Keratinocyte (primary cell): ENCODE results near the gene LPAR5. TPM values are rescaled to one million over a fixed set of nuclear protein-coding genes. Genes with fewer than 3 reads are reported as not detected.
A peak's percentile ranks its signal among the peaks of the same experiment; 100 is the strongest.

Source experiments
- DNase-seq: peaks from one replicate; pipeline ENCODE4 v3.0.0-alpha.2; 2011; ENCODE audit warnings: low read depth, missing footprints, low spot score
- FAIRE-seq: peaks from 2 replicates; lab custom pipeline; 2011; peaks lifted over from hg19 to GRCh38; lab: Jason Lieb, UNC
- H2AFZ ChIP-seq: 2 replicates; pipeline ENCODE4 v1.6.0; 2012; ENCODE audit warnings: low read length, control low read depth, inconsistent platforms; ENCODE audit not compliant: control insufficient read depth
- H3K27ac ChIP-seq: 2 replicates; pipeline ENCODE4 v1.5.1; 2011; ENCODE audit warnings: low read length; ENCODE audit not compliant: control insufficient read depth, insufficient read depth
- H3K27me3 ChIP-seq: 3 replicates; pipeline ENCODE4 v1.6.0; 2011; ENCODE audit warnings: low read length; ENCODE audit not compliant: control insufficient read depth, insufficient read depth; ENCODE audit errors: extremely low read depth
- H3K36me3 ChIP-seq, 2 experiments: 2 replicates in 1 of 2; 3 replicates in 1 of 2; pipeline ENCODE4 v1.5.1; 2011; ENCODE audit warnings: low read length in 2 of 2, mild to moderate bottlenecking in 1 of 2; ENCODE audit not compliant: control insufficient read depth in 2 of 2, insufficient read depth in 2 of 2; ENCODE audit errors: extremely low read depth in 1 of 2
- H3K4me1 ChIP-seq: 3 replicates; pipeline ENCODE4 v1.5.1; 2011; ENCODE audit warnings: low read length; ENCODE audit not compliant: control insufficient read depth, insufficient read depth; ENCODE audit errors: extremely low read depth
- H3K4me2 ChIP-seq: 3 replicates; pipeline ENCODE4 v1.6.0; 2011; ENCODE audit warnings: low read depth, low read length; ENCODE audit not compliant: control insufficient read depth, insufficient read depth; ENCODE audit errors: extremely low read depth
- H3K4me3 ChIP-seq, 3 experiments: fragments of 200-600 bp in 1 of 3; sonication (generic) in 1 of 3; 2 replicates in 2 of 3; 3 replicates in 1 of 3; pipeline ENCODE4 v1.5.1; 2011 to 2016; ENCODE audit warnings: low read length in 3 of 3, mild to moderate bottlenecking in 3 of 3, control low read depth in 2 of 3, inconsistent platforms in 1 of 3, low read depth in 1 of 3, mixed read lengths in 1 of 3, mixed run types in 1 of 3, moderate library complexity in 1 of 3; ENCODE audit not compliant: control insufficient read depth in 2 of 3, insufficient read depth in 2 of 3; ENCODE audit errors: extremely low read depth in 1 of 3
- H3K79me2 ChIP-seq: 2 replicates; pipeline ENCODE4 v1.6.0; 2012; ENCODE audit warnings: low read length; ENCODE audit not compliant: control insufficient read depth, insufficient read depth
- H3K9ac ChIP-seq: 3 replicates; pipeline ENCODE4 v1.6.0; 2011; ENCODE audit warnings: low read length; ENCODE audit not compliant: control insufficient read depth, insufficient read depth; ENCODE audit errors: extremely low read depth
- H3K9me1 ChIP-seq: 3 replicates; pipeline ENCODE4 v1.6.0; 2011; ENCODE audit warnings: low read length; ENCODE audit not compliant: control insufficient read depth, insufficient read depth; ENCODE audit errors: extremely low read depth
- H3K9me3 ChIP-seq: 2 replicates; pipeline ENCODE4 v1.5.1; 2012; ENCODE audit warnings: low read depth, low read length; ENCODE audit not compliant: control insufficient read depth
- H4K20me1 ChIP-seq: 3 replicates; pipeline ENCODE4 v1.6.0; 2011; ENCODE audit warnings: low read length; ENCODE audit not compliant: control insufficient read depth, insufficient read depth; ENCODE audit errors: extremely low read depth
- EZH2 ChIP-seq: IDR thresholded peaks from one replicate; pipeline ENCODE4 v1.6.1; 2012; ENCODE audit warnings: inconsistent platforms, mild to moderate bottlenecking, low read length, moderate library complexity
- dilution Hi-C: fragments of 300-500 bp; cut with MboI; formaldehyde crosslinking; loops from one replicate; pipeline ENCODE4 v1.7.0; 2020; ENCODE audit warnings: low sequenced_read_pairs; ENCODE audit not compliant: extremely low pct_ligation_motif_present
- polyA plus RNA-seq, 5 experiments: library from polyadenylated mRNA; depleted of rRNA in 3 of 5; stranded (reverse) in 3 of 5; stranded (forward) in 1 of 5; unstranded in 1 of 5; fragments of >200 nt; gene quantifications; 1 replicate in 1 of 5; 2 replicates in 3 of 5; 3 replicates in 1 of 5; pipeline versions ENCODE4 v1.2.1 to v1.2.3, GENCODE V29; 2011 to 2012; ENCODE audit warnings: missing spikeins in 2 of 5, low read depth in 1 of 5, low replicate concordance in 1 of 5
- TF ChIP-seq, protein P1 (sequence below), 3 experiments: IDR thresholded peaks in 1 of 3; conservative IDR thresholded peaks in 1 of 3; optimal IDR thresholded peaks in 1 of 3; 2 replicates in 2 of 3; 3 replicates in 1 of 3; pipeline versions ENCODE3 to v1.5.1; 2011; ENCODE audit warnings: low read length in 3 of 3, mild to moderate bottlenecking in 3 of 3, moderate library complexity in 2 of 3, control low read depth in 1 of 3, inconsistent platforms in 1 of 3; ENCODE audit not compliant: insufficient read depth in 2 of 3; ENCODE audit errors: extremely low read depth in 1 of 3

The LPAR5 gene
- polyA plus RNA-seq, 1 donor (not counting 4 experiments of a cell fraction or from before 2014, with no cell fraction given), result 8.3 TPM

- FAIRE-seq (no peak), DNase-seq (no peak)
- H3K4me3 ChIP-seq, result no peak overlapping the region
- peaks cover 9% of the 10 kb centered on the region for H3K27me3 ChIP-seq
- H3K79me2 ChIP-seq, result no peaks in the 10 kb centered on the region
- H3K36me3 ChIP-seq, result peaks cover 9 to 14% of the 10 kb centered on the region in 2 experiments
- no peaks in the 10 kb centered on the region for H3K4me1 ChIP-seq
- H3K9me3 ChIP-seq, result peaks cover 2% of the 10 kb centered on the region
- no peak for TF ChIP-seq EZH2
- TF ChIP-seq, protein P1, sequence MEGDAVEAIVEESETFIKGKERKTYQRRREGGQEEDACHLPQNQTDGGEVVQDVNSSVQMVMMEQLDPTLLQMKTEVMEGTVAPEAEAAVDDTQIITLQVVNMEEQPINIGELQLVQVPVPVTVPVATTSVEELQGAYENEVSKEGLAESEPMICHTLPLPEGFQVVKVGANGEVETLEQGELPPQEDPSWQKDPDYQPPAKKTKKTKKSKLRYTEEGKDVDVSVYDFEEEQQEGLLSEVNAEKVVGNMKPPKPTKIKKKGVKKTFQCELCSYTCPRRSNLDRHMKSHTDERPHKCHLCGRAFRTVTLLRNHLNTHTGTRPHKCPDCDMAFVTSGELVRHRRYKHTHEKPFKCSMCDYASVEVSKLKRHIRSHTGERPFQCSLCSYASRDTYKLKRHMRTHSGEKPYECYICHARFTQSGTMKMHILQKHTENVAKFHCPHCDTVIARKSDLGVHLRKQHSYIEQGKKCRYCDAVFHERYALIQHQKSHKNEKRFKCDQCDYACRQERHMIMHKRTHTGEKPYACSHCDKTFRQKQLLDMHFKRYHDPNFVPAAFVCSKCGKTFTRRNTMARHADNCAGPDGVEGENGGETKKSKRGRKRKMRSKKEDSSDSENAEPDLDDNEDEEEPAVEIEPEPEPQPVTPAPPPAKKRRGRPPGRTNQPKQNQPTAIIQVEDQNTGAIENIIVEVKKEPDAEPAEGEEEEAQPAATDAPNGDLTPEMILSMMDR (optimal IDR thresholded peaks at IDR 0.05 in 1 of 3, IDR thresholded peaks at IDR 0.05 in 1 of 3, conservative IDR thresholded peaks at IDR 0.05 in 1 of 3; ENCODE audit: extremely low read depth in 1 of 3, insufficient read depth in 2 of 3, low read length in 3 of 3), result no peak
- H3K27ac ChIP-seq, result no peak overlapping the region
- no peaks in the 10 kb centered on the region for H4K20me1 ChIP-seq
- no peak overlapping the region for H2AFZ ChIP-seq
- H3K9ac ChIP-seq, result no peak overlapping the region
- no peaks in the 10 kb centered on the region for H3K9me1 ChIP-seq
- dilution Hi-C loops, result no loop called here
- no peak overlapping the region for H3K4me2 ChIP-seq
Observed at GRCh38 chr12:6650832-6651231, 15.1 kb upstream of the LPAR5 start.

DNA sequence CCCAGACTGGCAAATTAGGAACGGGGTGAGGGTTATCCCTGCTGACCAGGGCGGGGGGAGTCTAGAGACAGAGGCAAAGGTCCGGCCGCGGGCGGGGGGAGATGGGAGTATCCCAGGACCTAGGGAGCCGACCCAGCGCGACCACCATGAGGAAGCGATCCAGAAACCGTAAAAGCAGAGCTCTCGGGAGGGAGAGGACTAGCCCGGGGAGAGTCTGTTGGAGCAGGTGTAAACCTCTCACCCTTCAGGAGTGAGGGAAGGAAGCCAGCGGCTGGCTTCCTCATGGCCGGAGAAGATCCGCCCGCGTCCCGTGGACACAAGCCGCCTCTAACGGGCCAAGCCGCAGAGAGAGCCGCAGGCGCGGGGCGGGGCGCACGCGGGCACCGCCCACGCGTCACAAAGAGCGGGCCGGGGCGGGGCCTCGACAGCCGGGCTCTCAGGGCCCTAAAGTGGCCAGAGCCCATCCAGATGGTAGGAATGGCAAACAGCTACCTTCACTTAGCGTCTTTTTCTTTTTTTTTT lies 11.4 kb upstream of the LPAR5 start, which contains the start of gene ACRBP:
ACRBP (minus strand) TSS at position 350 of the 522 bp plus-strand sequence; CDS start at position 284, 66 bp downstream.
- Histone ChIP-seq H3K4me1 (no peaks in the 10 kb centered on the region), H3K79me2 (no peaks in the 10 kb centered on the region), H4K20me1 (no peaks in the 10 kb centered on the region), H3K36me3 (peaks cover 6 to 9% of the 10 kb centered on the region in 2 experiments), H3K9me3 (peaks cover 17% of the 10 kb centered on the region), H3K9ac (no peak within 1 kb of the TSS), H3K9me1 (no peaks in the 10 kb centered on the region), H3K27ac (no peak within 1 kb of the TSS), H2AFZ (no peak within 1 kb of the TSS), H3K4me2 (peak within 1 kb of the TSS; percentile 51), H3K27me3 (peaks cover 9% of the 10 kb centered on the region), H3K4me3 (no peak within 1 kb of the TSS)
- no peak for FAIRE-seq
- dilution Hi-C loops, result no loop called here
- no peak for DNase-seq
- no peak for TF ChIP-seq EZH2
- TF ChIP-seq, protein P1 (optimal IDR thresholded peaks at IDR 0.05 in 1 of 3, IDR thresholded peaks at IDR 0.05 in 1 of 3, conservative IDR thresholded peaks at IDR 0.05 in 1 of 3; ENCODE audit: extremely low read depth in 1 of 3, insufficient read depth in 2 of 3, low read length in 3 of 3), result no peak
